Activated CD4-positive, CD25-positive, alpha-beta regulatory T cell treated with anti-CD3 and anti-CD28 coated beads, Interleukin-2, amount 50 U/mL, for 16 hours (primary cell): Measurements from ENCODE around the gene TEPSIN.
A peak's percentile ranks its signal among the peaks of the same experiment; 100 is the strongest.

Source experiments
- DNase-seq: peaks from one replicate; pipeline ENCODE4 v3.0.0-alpha.2; 2020; ENCODE audit warnings: low read depth, low spot score

Gene TEPSIN

GRCh38 chr17:81270279-81270678 is 31.4 kb upstream of the TEPSIN start:
- no peak for DNase-seq

DNA sequence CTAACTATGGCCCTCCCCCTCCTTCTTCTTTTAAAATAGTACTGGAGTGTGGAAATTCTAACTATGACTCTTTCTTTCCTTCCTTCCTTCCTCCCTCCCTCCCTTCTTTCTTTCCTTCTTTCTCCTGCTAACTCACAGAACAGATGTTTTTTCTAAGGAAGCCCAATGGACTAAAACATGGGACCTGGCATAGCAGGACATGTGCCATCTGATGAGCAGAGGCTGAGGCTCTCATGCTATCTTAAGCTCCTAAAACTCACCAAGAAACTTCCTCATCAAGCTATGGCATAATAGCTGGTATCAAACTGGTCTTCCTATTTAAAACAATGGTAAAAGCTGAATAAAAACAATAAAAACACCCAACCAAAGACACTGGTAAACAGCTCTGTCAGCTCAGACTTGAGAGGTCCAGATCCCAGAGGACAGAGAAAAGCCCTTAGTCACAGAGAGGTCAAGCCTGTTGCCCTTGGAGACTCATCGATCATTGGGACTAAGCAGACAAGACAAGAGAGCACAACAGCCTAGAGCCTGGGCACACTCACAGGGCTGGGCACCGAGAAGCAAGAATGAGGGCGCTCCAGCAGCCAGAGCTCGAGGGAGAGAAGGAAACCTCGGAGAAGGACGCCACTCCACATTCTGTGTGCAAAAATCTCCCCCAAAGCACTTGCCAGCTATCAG is 28.7 kb upstream of the TEPSIN start:
- DNase-seq: no peak

DNA sequence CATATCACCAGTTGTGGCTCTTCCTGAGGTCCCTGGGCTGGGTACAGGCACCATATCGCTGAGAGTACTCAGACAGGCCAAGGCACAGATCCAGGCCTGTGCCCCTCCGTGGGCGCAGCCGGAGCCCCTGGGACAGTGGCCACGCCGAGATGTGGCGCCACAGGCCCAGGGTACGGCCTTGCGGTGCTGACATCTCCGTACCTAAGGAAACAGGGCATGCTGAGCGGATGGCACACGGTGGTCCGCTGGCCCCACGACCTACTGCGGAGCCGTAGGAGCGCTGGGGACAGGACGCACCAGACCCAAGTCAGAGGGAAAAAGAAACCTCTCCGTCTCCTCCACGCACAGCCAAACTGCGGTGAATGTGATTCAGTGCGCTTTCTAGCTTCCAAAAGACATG is 26.7 kb upstream of the TEPSIN start:
- no peak for DNase-seq

GRCh38 chr17:81264640-81265039 is 25.8 kb upstream of the TEPSIN start:
- DNase-seq: no peak

DNA sequence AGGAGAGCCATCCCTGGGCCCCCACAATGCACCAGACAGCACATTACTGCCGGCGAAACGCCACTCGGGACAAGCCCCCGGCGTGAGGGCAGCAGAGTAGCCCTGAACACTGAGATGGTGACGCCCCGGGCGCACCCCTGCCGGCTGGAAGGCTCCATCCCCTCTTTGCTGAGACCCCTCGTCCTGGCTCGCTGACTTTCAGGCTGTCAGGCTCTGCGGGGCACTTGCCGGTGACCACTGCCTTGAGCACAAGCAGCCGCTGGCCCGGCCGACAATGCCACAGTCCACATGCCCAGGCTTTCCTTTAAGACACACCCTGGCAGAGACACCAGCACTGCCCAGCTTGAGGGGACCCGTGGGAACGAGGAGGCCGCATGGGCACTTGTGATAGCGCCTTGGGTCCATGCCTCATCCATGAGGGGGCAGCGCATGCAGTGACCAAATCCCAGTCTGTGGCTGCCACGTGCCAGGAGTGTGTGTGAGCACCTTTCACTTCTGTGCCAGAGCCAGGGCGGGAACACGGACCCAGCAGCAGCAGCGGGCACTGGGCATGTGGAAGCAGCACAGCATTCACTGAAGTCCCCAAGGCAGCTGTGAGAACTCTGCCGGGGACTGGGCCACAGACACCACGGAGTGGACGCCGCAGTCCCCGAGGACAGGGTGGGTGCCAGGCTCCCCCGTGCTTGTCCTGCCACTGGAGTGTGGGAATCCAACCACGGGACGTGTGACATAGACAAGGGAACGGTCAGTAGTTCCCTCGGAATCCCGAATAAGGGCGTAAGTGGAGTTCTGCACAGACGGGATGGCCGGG is 24.7 kb upstream of the TEPSIN start:
- no peak for DNase-seq

GRCh38 chr17:81261582-81262336 is 22.9 kb upstream of the TEPSIN start:
- DNase-seq: no peak

DNA sequence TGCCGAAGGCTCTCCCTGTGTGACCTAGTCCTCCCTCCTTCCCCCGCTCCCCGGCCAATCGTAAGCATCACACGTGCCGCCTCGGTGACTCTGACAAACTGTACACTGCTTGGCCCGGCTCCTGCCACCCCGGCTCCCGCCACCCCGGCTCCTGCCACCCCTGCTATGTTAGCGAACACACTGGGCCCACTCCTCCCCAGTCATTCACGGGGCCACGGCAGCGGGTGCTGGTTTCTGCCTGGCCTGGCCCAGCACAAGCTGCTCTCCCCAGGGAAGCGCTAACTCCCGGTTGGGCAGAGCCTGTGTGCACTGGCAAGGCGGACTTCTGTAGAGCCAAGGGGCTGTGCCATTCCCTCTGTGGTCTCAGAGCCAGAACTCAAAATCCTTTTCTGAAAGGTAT is 22.2 kb upstream of the TEPSIN start:
- no peak for DNase-seq

GRCh38 chr17:81260641-81261040 is 21.8 kb upstream of the TEPSIN start:
- no peak for DNase-seq

DNA sequence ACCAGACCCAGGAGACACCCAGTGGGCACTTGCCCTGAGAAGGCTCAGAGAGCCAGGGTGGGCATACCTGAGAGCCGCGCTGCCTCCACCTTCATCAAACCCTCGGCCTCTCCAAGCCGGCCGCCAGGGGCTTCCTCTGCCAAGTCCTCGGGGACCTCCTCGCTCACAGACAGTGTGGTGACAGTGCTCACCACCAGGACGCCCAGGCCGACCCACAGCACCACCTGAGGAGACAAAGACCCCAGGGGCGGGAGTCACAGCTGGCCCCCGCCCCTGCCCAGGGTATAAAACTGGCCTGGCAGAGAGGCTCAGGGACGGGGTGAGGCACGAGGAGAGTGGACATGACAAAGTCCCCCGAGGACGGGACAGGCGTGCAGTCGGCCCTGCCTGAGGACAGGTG is 21.3 kb upstream of the TEPSIN start:
- no peak for DNase-seq

- DNase-seq: no peak
These were observed 20.3 kb upstream of the TEPSIN start for GRCh38 chr17:81259058-81259605.

DNA sequence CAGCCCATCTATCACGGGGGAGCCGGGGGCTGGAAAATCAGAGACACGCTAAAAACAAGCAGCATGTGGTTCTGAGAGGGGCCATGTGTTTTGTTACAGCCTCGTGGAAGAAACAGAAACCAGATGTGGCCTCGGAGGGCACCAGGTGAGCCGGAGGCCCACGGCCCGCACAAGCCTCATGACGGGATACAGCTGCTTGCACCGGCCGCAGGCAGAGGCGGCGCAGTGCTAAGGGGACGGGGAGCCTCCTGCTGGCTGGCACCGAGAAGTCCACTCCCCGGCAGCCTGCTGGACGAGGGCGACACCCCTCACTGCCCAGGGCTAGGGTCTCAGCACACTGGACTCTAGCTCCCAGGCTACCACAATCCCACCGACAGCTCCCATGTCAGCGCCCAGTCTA is 19.4 kb upstream of the TEPSIN start:
- no peak for DNase-seq

- DNase-seq: no peak
These were observed 18.7 kb upstream of the TEPSIN start for GRCh38 chr17:81257533-81257932.

- no peak for DNase-seq
These were observed 17.8 kb upstream of the TEPSIN start for GRCh38 chr17:81256616-81257015.

GRCh38 chr17:81254955-81255717 is 16.3 kb upstream of the TEPSIN start:
- DNase-seq: no peak

DNA sequence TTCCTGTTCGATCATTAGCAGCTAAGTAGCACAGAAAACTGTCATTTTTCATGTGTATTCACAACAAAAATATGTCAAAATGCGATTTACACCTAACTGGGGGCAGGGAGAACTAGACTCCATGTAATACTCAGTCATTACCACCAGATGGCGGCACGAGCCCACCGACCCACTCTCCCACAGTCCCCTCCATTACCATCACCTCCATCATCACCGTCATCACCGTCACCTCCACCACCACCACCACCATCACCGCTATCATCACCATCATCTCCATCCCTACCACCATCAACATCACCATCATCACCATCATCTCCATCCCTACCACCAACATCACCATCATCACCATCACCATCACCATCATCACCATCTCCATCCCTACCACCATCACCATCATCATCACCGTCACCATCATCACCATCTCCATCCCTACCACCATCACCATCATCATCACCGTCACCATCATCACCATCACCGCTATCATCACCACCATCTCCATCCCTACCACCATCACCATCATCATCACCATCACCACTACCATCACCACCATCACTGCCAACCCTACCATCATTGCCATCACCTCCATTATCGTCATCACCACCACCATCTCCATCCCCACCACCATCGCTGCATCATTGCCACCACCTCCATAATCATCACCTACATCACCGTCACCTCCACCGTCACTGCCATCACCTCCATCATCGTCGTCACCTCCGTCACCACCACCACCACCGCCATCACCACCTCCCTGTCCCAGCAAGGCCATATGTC is 14.7 kb upstream of the TEPSIN start:
- DNase-seq: peak; percentile 22

DNA sequence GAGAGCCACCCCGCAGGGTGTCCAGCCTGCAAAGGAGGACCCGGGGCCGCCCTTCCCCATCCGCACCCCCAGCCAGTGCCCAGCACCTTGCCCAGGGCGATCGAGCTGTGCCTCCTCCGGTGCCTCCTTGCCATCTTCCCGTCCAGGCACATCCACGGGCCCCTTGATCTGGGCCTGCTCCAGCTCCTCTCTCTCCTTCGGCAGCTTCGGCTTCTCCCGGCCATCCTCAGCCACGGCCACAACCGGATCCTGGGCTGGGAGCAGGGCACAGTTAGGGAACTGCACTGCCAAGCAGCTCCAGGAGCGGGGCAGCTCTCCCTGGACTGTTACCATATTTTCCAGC is 14.1 kb upstream of the TEPSIN start:
- no peak for DNase-seq

- DNase-seq: no peak
These were observed 13.6 kb upstream of the TEPSIN start for GRCh38 chr17:81252326-81252986.

GRCh38 chr17:81251709-81252301 is 12.9 kb upstream of the TEPSIN start:
- no peak for DNase-seq

- DNase-seq: no peak
These were observed 12.3 kb upstream of the TEPSIN start for GRCh38 chr17:81251094-81251708.
